Osteoblast (primary cell): Measurements from ENCODE around the gene ESRRG. TPM values are rescaled to one million over a fixed set of nuclear protein-coding genes. Genes with fewer than 3 reads are reported as not detected.

Experiments
- DNase-seq: peaks from one replicate; pipeline ENCODE4 v3.0.0; 2011; ENCODE audit warnings: low spot score, mixed read lengths; ENCODE audit not compliant: insufficient read length; ENCODE audit errors: missing footprints
- H2AFZ ChIP-seq: 2 replicates; pipeline ENCODE4 v1.6.0; 2011; ENCODE audit warnings: mild to moderate bottlenecking, low read length
- H3K27ac ChIP-seq: 2 replicates; pipeline ENCODE4 v1.5.1; 2011; ENCODE audit warnings: mild to moderate bottlenecking, low read depth, low read length, moderate library complexity
- H3K27me3 ChIP-seq: 2 replicates; pipeline ENCODE4 v1.6.0; 2012; ENCODE audit warnings: mild to moderate bottlenecking, control low read depth, inconsistent platforms, low read length, moderate library complexity; ENCODE audit not compliant: insufficient read depth
- H3K36me3 ChIP-seq: 2 replicates; pipeline ENCODE4 v1.5.1; 2011; ENCODE audit warnings: mild to moderate bottlenecking, low read length, control low read depth, moderate library complexity; ENCODE audit not compliant: insufficient read depth
- H3K4me1 ChIP-seq: 2 replicates; pipeline ENCODE4 v1.5.1; 2011; ENCODE audit warnings: mild to moderate bottlenecking, low read length, control low read depth, moderate library complexity; ENCODE audit not compliant: insufficient read depth
- H3K4me2 ChIP-seq: 2 replicates; pipeline ENCODE4 v1.6.0; 2011; ENCODE audit warnings: mild to moderate bottlenecking, low read length; ENCODE audit not compliant: insufficient read depth
- H3K4me3 ChIP-seq: fragments of 200-600 bp; sonication (generic); 3 replicates; pipeline ENCODE4 v1.5.1; 2012; ENCODE audit warnings: mild to moderate bottlenecking, low read length, inconsistent platforms; ENCODE audit not compliant: insufficient read depth
- H3K79me2 ChIP-seq: 2 replicates; pipeline ENCODE4 v1.6.0; 2012; ENCODE audit warnings: mild to moderate bottlenecking, low read length, control low read depth, inconsistent platforms; ENCODE audit not compliant: insufficient read depth
- H3K9me3 ChIP-seq: 2 replicates; pipeline ENCODE4 v1.5.1; 2011; ENCODE audit warnings: low read depth, low read length, control low read depth
- H4K20me1 ChIP-seq: 2 replicates; pipeline ENCODE4 v1.6.0; 2012; ENCODE audit warnings: mild to moderate bottlenecking, low read length, control low read depth; ENCODE audit not compliant: insufficient read depth
- total RNA-seq: library from RNA; depleted of rRNA; stranded (reverse); fragments of >200 nt; gene quantifications from 2 replicates; pipeline ENCODE4 v1.2.3, GENCODE V29; 2012
- TF ChIP-seq, protein P1 (sequence below): IDR thresholded peaks from 2 replicates; pipeline ENCODE4 v1.5.1; 2011; ENCODE audit warnings: mild to moderate bottlenecking, low read depth, low read length, moderate library complexity; ENCODE audit errors: extremely low read depth

ESRRG gene
- total RNA-seq, 1 donor, result not detected

DNA sequence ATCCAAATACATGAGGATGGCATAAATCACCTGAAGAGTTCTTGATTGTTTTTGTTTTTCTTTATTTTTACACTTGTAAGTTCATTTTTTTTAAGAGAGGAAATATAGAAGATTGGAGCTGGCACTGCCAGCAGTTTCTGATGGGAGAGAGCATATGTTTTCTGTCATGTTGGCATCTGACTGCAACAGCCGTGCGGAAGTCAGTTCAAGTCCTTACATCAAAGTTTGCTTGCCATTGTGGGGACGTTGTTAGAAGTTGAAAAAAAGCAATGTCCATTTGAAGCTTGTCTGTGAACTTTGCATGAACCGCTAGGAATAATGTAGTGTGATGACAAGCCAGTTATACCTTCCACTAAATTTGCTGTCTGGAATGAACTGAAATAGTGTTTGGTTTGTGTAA lies 173.4 kb downstream of the ESRRG start:
- H3K4me3 ChIP-seq, result no peak overlapping the region
- DNase-seq, result no peak
- H4K20me1 ChIP-seq, result no peaks in the 10 kb centered on the region
- H3K36me3 ChIP-seq, result no peaks in the 10 kb centered on the region
- no peak overlapping the region for H2AFZ ChIP-seq
- H3K4me2 ChIP-seq, result no peak overlapping the region
- TF ChIP-seq, protein P1, sequence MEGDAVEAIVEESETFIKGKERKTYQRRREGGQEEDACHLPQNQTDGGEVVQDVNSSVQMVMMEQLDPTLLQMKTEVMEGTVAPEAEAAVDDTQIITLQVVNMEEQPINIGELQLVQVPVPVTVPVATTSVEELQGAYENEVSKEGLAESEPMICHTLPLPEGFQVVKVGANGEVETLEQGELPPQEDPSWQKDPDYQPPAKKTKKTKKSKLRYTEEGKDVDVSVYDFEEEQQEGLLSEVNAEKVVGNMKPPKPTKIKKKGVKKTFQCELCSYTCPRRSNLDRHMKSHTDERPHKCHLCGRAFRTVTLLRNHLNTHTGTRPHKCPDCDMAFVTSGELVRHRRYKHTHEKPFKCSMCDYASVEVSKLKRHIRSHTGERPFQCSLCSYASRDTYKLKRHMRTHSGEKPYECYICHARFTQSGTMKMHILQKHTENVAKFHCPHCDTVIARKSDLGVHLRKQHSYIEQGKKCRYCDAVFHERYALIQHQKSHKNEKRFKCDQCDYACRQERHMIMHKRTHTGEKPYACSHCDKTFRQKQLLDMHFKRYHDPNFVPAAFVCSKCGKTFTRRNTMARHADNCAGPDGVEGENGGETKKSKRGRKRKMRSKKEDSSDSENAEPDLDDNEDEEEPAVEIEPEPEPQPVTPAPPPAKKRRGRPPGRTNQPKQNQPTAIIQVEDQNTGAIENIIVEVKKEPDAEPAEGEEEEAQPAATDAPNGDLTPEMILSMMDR, result no peak
- H3K4me1 ChIP-seq, result no peaks in the 10 kb centered on the region
- no peaks in the 10 kb centered on the region for H3K79me2 ChIP-seq
- no peaks in the 10 kb centered on the region for H3K27me3 ChIP-seq
- no peaks in the 10 kb centered on the region for H3K9me3 ChIP-seq
- no peak overlapping the region for H3K27ac ChIP-seq

DNA sequence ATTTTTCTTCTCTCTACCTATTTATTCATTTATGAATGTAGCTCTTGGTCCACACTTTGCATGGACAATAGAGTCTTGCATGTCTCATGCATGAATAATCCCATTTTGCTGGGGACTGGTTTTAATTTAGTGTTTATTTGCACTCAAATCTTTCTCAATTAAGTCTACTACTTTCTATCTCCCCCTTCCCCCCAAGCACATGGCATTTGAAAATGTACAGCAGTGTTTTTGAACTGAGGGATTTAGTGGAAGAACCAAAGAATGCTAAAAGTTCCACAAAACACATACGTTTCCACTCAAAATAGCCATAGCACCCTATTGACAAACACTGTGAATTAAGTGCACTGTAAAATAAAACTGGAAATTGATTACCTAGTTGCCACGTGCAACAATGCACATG lies 180.5 kb downstream of the ESRRG start:
- Histone ChIP-seq H3K9me3 (no peaks in the 10 kb centered on the region), H3K36me3 (no peaks in the 10 kb centered on the region), H4K20me1 (no peaks in the 10 kb centered on the region), H3K27me3 (no peaks in the 10 kb centered on the region), H3K4me2 (no peak overlapping the region), H3K4me1 (no peaks in the 10 kb centered on the region), H3K27ac (no peak overlapping the region), H3K4me3 (no peak overlapping the region), H3K79me2 (no peaks in the 10 kb centered on the region), H2AFZ (no peak overlapping the region)
- no peak for DNase-seq
- TF ChIP-seq, protein P1, result no peak

DNA sequence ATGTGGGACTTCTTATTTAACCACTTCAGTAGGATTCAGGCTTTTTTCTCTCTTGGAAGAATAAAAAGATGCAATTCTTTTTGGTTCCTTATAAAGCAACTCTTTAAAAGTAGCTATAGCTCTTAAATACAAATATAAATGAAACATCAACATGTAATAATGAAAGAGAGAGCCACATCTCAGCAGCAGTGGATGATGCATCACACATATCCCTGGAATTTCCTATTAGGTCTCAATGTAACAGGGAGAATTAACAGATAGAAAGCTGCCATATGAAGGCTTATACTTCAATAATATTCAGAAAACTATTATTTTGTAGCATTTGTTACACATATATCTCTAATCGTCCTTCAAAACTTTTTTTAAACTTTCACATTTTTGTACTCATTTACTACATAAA lies 181.0 kb downstream of the ESRRG start:
- H3K4me3 ChIP-seq, result no peak overlapping the region
- no peak overlapping the region for H3K4me2 ChIP-seq
- no peaks in the 10 kb centered on the region for H3K27me3 ChIP-seq
- H3K4me1 ChIP-seq, result no peaks in the 10 kb centered on the region
- H2AFZ ChIP-seq, result no peak overlapping the region
- H3K27ac ChIP-seq, result no peak overlapping the region
- H4K20me1 ChIP-seq, result no peaks in the 10 kb centered on the region
- TF ChIP-seq, protein P1, result no peak
- H3K9me3 ChIP-seq, result no peaks in the 10 kb centered on the region
- no peaks in the 10 kb centered on the region for H3K79me2 ChIP-seq
- DNase-seq, result no peak
- H3K36me3 ChIP-seq, result no peaks in the 10 kb centered on the region

DNA sequence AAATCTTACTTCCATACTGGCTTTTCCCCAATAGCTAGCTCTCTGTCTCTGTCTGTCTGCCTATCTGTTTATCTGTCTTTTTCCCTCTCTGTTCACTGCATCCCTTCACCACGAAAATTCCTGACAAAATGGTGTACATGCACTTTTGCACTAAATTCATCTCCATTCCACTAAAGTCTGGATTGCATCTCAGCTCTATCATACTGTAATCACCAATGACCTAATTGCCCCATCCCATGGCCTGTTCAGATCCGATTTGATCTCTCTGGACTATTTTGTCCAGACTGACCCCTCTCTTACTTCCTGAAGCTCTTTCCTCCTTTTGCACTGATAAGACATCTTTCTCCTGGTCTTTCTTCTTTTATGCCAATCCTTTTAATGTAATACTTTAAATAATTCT lies 187.5 kb downstream of the ESRRG start:
- Histone ChIP-seq H4K20me1 (no peaks in the 10 kb centered on the region), H3K4me3 (no peak overlapping the region), H3K27me3 (no peaks in the 10 kb centered on the region), H3K79me2 (no peaks in the 10 kb centered on the region), H2AFZ (no peak overlapping the region), H3K4me1 (no peaks in the 10 kb centered on the region), H3K9me3 (no peaks in the 10 kb centered on the region), H3K27ac (no peak overlapping the region), H3K4me2 (no peak overlapping the region), H3K36me3 (no peaks in the 10 kb centered on the region)
- DNase-seq, result no peak
- TF ChIP-seq, protein P1, result no peak
